ENCODE data around the gene MYBL2.

The MYBL2 gene

DNA sequence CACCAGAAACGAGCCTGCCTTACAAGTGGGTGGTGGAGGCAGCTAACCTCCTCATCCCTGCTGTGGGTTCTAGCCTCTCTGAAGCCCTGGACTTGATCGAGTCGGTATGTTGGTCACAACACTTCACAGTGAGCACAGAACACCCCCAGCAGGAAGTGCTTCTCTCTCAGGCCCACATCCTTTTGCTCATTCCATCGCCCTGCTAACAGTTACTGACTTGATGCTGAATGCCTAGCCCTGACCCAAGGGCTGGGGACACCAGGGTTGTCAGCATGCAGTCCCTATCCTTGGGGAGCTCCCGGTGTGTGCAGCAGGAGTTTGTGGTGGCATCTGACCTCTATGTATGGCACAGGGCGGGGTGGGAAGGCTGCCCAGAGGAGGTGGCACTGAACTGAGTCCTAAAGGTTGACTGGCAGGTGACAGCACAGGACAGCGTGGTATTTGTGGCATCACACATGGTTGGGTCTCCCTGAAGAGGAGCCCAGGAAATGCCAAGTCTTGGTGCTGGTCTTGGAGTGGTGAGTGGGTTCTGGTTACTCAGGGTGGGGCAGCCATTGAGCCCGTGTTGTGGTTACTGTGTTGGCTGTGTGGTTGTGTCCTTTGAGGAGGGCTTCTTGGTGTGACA is 33.1 kb downstream of the MYBL2 start:
- TF ChIP-seq, protein P1, sequence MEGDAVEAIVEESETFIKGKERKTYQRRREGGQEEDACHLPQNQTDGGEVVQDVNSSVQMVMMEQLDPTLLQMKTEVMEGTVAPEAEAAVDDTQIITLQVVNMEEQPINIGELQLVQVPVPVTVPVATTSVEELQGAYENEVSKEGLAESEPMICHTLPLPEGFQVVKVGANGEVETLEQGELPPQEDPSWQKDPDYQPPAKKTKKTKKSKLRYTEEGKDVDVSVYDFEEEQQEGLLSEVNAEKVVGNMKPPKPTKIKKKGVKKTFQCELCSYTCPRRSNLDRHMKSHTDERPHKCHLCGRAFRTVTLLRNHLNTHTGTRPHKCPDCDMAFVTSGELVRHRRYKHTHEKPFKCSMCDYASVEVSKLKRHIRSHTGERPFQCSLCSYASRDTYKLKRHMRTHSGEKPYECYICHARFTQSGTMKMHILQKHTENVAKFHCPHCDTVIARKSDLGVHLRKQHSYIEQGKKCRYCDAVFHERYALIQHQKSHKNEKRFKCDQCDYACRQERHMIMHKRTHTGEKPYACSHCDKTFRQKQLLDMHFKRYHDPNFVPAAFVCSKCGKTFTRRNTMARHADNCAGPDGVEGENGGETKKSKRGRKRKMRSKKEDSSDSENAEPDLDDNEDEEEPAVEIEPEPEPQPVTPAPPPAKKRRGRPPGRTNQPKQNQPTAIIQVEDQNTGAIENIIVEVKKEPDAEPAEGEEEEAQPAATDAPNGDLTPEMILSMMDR (IDR thresholded peaks at IDR 0.05; ENCODE audit: low read depth, low read length, missing control alignments), result no peak

DNA sequence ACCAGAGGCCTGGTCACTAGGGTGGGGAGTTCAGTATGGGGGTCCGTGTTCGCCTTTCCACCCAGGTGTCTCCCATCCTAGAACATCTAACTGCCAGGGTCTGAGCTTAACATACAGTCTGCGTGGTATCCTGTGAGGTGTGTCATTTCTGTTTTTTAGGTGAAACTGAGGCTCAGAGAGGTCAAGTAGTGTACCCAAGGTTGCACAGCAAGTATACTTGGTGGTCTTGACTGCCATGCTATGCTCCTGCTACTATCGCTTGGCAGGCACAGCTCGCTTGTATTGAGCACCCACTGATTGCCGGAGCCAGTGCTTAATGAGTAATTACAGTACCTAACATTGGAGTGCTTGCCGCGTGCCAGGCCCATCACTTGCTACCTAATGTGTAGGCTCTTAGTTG is 33.7 kb downstream of the MYBL2 start:
- DNase-seq (ENCODE audit: extremely low read depth, low read depth), result no peak
- TF ChIP-seq, protein P1 (IDR thresholded peaks at IDR 0.05; ENCODE audit: low read depth, low read length, missing control alignments), result no peak
- no peak overlapping the region for H3K4me3 ChIP-seq (replicated peaks; ENCODE audit: low read depth, low read length)

More for the DNA sequence above, 33.1 kb downstream of the MYBL2 start:
- no peak for DNase-seq (ENCODE audit: extremely low read depth, low read depth)
- H3K4me3 ChIP-seq (replicated peaks; ENCODE audit: low read depth, low read length), result no peak overlapping the region

DNA sequence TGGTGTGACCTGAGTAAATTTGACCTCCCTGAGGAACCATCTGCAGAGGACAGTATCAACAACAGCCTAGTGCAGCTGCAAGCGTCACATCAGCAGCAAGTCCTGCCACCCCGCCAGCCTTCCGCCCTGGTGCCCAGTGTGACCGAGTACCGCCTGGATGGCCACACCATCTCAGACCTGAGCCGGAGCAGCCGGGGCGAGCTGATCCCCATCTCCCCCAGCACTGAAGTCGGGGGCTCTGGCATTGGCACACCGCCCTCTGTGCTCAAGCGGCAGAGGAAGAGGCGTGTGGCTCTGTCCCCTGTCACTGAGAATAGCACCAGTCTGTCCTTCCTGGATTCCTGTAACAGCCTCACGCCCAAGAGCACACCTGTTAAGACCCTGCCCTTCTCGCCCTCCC is 35.6 kb downstream of the MYBL2 start:
- TF ChIP-seq, protein P1 (IDR thresholded peaks at IDR 0.05; ENCODE audit: low read depth, low read length, missing control alignments), result no peak
- H3K4me3 ChIP-seq (replicated peaks; ENCODE audit: low read depth, low read length), result no peak overlapping the region
- DNase-seq (ENCODE audit: extremely low read depth, low read depth), result no peak

DNA sequence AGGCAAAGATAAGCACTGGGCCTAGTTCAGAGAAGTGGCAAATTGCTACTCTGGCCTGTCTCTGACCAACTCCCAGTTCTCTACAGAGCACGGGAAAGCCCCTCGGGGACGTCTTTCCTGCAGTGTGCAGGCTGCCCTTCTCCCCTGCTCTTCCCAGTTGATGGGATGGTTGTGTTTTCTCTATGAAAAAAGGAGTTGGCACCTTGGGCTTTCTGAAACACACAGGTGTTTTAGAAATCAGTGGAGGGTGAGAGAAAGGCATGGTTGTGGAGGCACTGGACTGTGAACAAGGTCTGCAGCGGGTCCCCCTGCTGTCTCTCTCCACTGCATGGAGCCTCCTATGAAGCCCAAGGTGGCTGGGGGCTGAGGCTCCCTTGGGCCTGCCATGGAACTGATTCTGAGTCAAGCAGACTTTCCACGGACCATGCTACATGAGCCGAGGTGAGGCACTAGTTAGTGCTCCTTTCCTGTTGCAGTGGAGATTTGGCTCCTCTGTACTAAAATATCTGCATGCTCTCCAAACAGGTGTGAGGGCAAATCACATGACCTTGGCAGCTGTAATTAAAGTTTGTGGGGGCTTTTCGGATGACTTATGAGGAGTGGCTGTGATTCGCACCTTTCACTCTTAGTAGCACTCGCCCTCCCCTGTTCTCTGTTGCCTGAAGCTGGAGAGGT is 43.6 kb downstream of the MYBL2 start:
- no peak for DNase-seq (ENCODE audit: extremely low read depth, low read depth)
- TF ChIP-seq, protein P1 (IDR thresholded peaks at IDR 0.05; ENCODE audit: low read depth, low read length, missing control alignments), result no peak
- no peak overlapping the region for H3K4me3 ChIP-seq (replicated peaks; ENCODE audit: low read depth, low read length)

DNA sequence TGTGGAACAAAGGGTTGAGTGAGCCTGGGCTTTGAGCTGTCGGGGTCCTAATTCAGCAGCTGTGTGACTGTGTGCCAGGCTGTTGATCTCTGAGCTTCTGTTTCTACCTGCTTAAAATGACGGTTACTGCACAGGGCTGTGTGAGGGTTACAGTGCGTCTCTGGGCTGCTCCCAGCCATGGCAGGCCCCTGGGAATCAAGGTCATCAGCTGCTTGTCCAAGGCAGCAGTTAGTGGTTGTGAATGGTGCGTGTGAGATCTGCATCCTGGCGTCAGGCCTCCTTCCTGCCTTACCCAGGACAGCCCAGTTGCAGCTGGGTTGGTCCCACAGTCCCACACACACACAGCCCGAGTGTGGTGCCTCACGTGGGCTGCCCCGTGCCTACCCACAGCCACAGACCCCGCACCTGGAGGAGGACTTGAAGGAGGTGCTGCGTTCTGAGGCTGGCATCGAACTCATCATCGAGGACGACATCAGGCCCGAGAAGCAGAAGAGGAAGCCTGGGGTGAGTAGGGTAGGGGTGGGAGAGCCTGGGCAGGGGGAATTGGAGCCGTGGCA is 44.3 kb downstream of the MYBL2 start:
- no peak overlapping the region for H3K4me3 ChIP-seq (replicated peaks; ENCODE audit: low read depth, low read length)
- TF ChIP-seq, protein P1 (IDR thresholded peaks at IDR 0.05; ENCODE audit: low read depth, low read length, missing control alignments), result no peak
- no peak for DNase-seq (ENCODE audit: extremely low read depth, low read depth)

DNA sequence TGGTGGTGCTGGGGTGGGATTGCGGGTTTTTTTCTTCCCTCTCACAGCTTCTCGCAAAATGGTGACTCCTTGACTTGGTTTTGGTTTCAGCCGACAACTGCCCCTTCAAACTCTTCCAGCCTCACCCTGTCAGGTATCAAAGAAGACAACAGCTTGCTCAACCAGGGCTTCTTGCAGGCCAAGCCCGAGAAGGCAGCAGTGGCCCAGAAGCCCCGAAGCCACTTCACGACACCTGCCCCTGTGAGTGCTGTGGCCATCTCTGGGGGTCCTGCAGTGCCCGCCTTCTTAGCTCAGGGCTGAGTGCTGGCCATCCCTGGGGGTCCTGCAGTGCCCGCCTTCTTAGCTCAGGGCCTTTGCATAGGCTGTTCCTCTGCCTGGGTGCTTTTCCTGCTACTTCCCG is 48.1 kb downstream of the MYBL2 start:
- no peak for DNase-seq (ENCODE audit: extremely low read depth, low read depth)
- H3K4me3 ChIP-seq (replicated peaks; ENCODE audit: low read depth, low read length), result no peak overlapping the region
- TF ChIP-seq, protein P1 (IDR thresholded peaks at IDR 0.05; ENCODE audit: low read depth, low read length, missing control alignments), result no peak
